Measurements from ENCODE around the gene SLFN14. TPM values are rescaled to one million over a fixed set of nuclear protein-coding genes. Genes with fewer than 3 reads are reported as not detected.

The SLFN14 gene
- total RNA-seq, 2 donors from 2014 or later, result not detected

- ATAC-seq, result peak; percentile 95
- peak; percentile 36 to 83 (median 79) for TF ChIP-seq POLR2A (IDR thresholded peaks at IDR 0.05)
- TF ChIP-seq, protein P1, sequence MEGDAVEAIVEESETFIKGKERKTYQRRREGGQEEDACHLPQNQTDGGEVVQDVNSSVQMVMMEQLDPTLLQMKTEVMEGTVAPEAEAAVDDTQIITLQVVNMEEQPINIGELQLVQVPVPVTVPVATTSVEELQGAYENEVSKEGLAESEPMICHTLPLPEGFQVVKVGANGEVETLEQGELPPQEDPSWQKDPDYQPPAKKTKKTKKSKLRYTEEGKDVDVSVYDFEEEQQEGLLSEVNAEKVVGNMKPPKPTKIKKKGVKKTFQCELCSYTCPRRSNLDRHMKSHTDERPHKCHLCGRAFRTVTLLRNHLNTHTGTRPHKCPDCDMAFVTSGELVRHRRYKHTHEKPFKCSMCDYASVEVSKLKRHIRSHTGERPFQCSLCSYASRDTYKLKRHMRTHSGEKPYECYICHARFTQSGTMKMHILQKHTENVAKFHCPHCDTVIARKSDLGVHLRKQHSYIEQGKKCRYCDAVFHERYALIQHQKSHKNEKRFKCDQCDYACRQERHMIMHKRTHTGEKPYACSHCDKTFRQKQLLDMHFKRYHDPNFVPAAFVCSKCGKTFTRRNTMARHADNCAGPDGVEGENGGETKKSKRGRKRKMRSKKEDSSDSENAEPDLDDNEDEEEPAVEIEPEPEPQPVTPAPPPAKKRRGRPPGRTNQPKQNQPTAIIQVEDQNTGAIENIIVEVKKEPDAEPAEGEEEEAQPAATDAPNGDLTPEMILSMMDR (IDR thresholded peaks at IDR 0.05), result peak in 4 of 7 experiments; percentile 27 to 37 (median 35)
- H3K27ac ChIP-seq, result peak within 1 kb of the TSS; percentile 70 to 94 (median 80)
- no peaks in the 10 kb centered on the region for H3K36me3 ChIP-seq (replicated peaks in 1 of 2; ENCODE audit: insufficient read depth in 1 of 2, low read depth in 2 of 2)
- no peaks in the 10 kb centered on the region for H3K27me3 ChIP-seq
- 0 to 1% methylated on average over 47 to 50 of the region's 50 CpGs for WGBS, 2 donors
- peak within 1 kb of the TSS; percentile 29 to 94 for H3K4me3 ChIP-seq
- no peaks in the 10 kb centered on the region for H3K9me3 ChIP-seq
- H3K4me1 ChIP-seq, result peaks cover 18% of the 10 kb centered on the region
- intact Hi-C loops (cut with DNase I), result no loop called here
- DNase-seq, result peak; percentile 90 to 94 (median 92)
These were observed 26.7 kb upstream of the SLFN14 start, which contains the start of gene AP2B1 for GRCh38 chr17:35587074-35587961. AP2B1 (plus strand) TSS chr17:35587322; CDS start chr17:35594031, 6,709 bp downstream.

DNA sequence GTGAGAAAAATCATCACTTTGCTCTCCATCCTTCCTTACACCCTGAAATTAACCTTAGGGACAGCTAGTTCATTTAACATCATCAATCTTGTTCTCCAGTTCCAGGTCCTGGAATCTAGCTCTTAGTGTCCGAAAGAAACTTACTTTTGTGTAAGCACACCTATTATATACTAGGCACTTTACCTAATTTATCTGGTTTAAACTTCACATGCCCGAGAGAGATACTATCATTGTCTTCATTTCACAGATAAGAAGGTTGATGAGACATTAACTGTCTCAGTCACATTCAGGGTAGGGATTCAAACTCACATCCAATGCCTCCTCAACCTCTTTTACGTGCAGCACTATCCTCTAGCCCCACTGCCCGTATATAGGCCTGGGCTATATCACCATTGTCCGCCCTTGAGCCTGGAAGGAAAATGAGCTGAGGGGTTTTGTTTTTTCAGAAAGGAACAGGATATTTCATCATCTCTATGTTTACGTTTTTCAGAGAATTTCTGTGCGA lies 26.0 kb upstream of the SLFN14 start:
- H3K27me3 ChIP-seq, result no peaks in the 10 kb centered on the region
- H3K4me1 ChIP-seq, result peaks cover 18% of the 10 kb centered on the region
- ATAC-seq (peak; percentile 10), DNase-seq (no peak)
- intact Hi-C loops (cut with DNase I), result no loop called here
- no peaks in the 10 kb centered on the region for H3K36me3 ChIP-seq (replicated peaks in 1 of 2; ENCODE audit: insufficient read depth in 1 of 2, low read depth in 2 of 2)
- no peak for TF ChIP-seq POLR2A (IDR thresholded peaks at IDR 0.05)
- TF ChIP-seq, protein P1 (IDR thresholded peaks at IDR 0.05), result no peak
- H3K9me3 ChIP-seq, result no peaks in the 10 kb centered on the region
- peak overlapping the region in 1 of 2 donors; percentile 94 for H3K4me3 ChIP-seq
- WGBS, 2 donors, result 24 to 29% methylated on average over 7 of the region's 7 CpGs
- peak overlapping the region; percentile 70 to 94 (median 80) for H3K27ac ChIP-seq

DNA sequence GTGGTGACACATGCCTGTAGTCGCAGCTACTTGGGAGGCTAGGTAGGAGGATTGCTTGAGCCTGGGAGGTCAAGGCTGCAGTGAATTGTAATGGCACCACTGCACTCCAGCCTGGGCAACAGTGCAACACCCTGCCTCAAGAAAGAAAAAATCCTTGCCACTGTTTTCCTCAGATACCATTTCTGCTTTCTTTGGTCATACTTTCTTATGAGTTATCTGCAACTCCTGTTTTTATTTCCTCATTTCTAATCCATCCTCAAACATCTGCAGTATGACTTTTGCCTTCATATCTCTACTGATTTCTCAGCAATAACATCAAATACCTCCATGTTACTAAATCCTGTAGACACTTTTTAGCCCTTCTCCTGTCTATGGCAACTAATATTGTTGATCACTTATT lies 23.4 kb upstream of the SLFN14 start:
- H3K9me3 ChIP-seq, result no peaks in the 10 kb centered on the region
- H3K36me3 ChIP-seq (replicated peaks in 1 of 2; ENCODE audit: insufficient read depth in 1 of 2, low read depth in 2 of 2), result no peaks in the 10 kb centered on the region
- H3K27ac ChIP-seq, result no peak overlapping the region
- TF ChIP-seq POLR2A (IDR thresholded peaks at IDR 0.05), result no peak
- TF ChIP-seq, protein P1 (IDR thresholded peaks at IDR 0.05), result no peak
- no peaks in the 10 kb centered on the region for H3K27me3 ChIP-seq
- DNase-seq, result no peak
- H3K4me3 ChIP-seq, result no peak overlapping the region
- 53 to 60% methylated on average over 1 of the region's 1 CpG for WGBS, 2 donors
- intact Hi-C loops (cut with DNase I), result no loop called here
- H3K4me1 ChIP-seq, result peaks cover 17% of the 10 kb centered on the region
- ATAC-seq, result no peak

DNA sequence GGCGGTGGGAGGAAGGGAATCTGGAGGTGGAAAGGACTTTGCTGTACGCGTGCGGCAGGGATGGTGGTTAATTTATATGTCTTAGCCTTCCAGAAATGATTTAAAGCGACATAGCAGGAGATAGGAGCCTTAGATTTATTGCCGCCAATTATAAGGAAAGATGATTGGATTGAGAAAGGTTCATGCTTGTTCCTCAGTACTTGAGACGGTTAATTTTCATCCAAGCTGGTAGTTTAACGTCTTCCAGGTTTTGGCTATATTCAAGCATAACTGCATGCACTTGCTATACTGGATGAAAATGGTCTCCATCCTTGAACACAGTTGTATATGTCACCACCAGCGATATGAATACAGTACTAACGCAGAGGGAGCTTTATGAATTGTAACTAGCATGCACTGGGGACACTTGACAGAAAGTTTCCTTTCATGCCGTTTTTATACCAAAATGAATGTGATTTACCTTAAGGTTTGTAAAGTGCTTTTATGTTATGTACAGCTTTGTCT lies 18.4 kb upstream of the SLFN14 start:
- Histone ChIP-seq H3K36me3 (replicated peaks in 1 of 2; ENCODE audit: insufficient read depth in 1 of 2, low read depth in 2 of 2) (no peaks in the 10 kb centered on the region), H3K4me1 (peaks cover 22% of the 10 kb centered on the region), H3K9me3 (no peaks in the 10 kb centered on the region), H3K27ac (peak overlapping the region; percentile 76 to 91 (median 81)), H3K4me3 (peak overlapping the region; percentile 39 to 63), H3K27me3 (no peaks in the 10 kb centered on the region)
- TF ChIP-seq, protein P1 (IDR thresholded peaks at IDR 0.05), result no peak
- TF ChIP-seq POLR2A (IDR thresholded peaks at IDR 0.05), result no peak
- whole genome bisulfite sequencing, 2 donors, result 0 to 3% methylated on average over 10 to 11 of the region's 11 CpGs
- no peak for ATAC-seq
- DNase-seq, result no peak
- intact Hi-C loops (cut with DNase I), result no loop called here
